Measurements from ENCODE around the gene ADAMTS8.

GRCh38 chr11:130436171-130436570 lies 7.8 kb upstream of the ADAMTS8 start:
- TF ChIP-seq, protein P1, sequence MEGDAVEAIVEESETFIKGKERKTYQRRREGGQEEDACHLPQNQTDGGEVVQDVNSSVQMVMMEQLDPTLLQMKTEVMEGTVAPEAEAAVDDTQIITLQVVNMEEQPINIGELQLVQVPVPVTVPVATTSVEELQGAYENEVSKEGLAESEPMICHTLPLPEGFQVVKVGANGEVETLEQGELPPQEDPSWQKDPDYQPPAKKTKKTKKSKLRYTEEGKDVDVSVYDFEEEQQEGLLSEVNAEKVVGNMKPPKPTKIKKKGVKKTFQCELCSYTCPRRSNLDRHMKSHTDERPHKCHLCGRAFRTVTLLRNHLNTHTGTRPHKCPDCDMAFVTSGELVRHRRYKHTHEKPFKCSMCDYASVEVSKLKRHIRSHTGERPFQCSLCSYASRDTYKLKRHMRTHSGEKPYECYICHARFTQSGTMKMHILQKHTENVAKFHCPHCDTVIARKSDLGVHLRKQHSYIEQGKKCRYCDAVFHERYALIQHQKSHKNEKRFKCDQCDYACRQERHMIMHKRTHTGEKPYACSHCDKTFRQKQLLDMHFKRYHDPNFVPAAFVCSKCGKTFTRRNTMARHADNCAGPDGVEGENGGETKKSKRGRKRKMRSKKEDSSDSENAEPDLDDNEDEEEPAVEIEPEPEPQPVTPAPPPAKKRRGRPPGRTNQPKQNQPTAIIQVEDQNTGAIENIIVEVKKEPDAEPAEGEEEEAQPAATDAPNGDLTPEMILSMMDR (IDR thresholded peaks at IDR 0.05), result no peak
- TF ChIP-seq EZH2 (IDR thresholded peaks at IDR 0.05), result no peak
